ENCODE measurements around the gene MEX3A.

MEX3A gene

GRCh38 chr1:156102633-156103511 lies 20.6 kb upstream of the MEX3A start:
- no peak for DNase-seq (ENCODE audit: low read depth)

- no peak for DNase-seq (ENCODE audit: low read depth)
These were observed 19.6 kb upstream of the MEX3A start for GRCh38 chr1:156101880-156102279.

- DNase-seq (ENCODE audit: low read depth) = no peak
These were observed 18.1 kb upstream of the MEX3A start for GRCh38 chr1:156100205-156100995.

- DNase-seq (ENCODE audit: low read depth) = no peak
These were observed 17.0 kb upstream of the MEX3A start for GRCh38 chr1:156099282-156099681.

- DNase-seq (ENCODE audit: low read depth) = no peak
These were observed 16.5 kb upstream of the MEX3A start for GRCh38 chr1:156098784-156099183.

- DNase-seq (ENCODE audit: low read depth) = no peak
These were observed 15.4 kb upstream of the MEX3A start for GRCh38 chr1:156097499-156098178.

- DNase-seq (ENCODE audit: low read depth) = peak; percentile 94
These were observed 14.6 kb upstream of the MEX3A start for GRCh38 chr1:156096640-156097391.

GRCh38 chr1:156095906-156096508 lies 13.7 kb upstream of the MEX3A start:
- DNase-seq (ENCODE audit: low read depth) = no peak

- DNase-seq (ENCODE audit: low read depth) = no peak
These were observed 9.3 kb upstream of the MEX3A start for GRCh38 chr1:156091610-156092009.

- peak; percentile 68 for DNase-seq (ENCODE audit: low read depth)
These were observed 8.5 kb upstream of the MEX3A start for GRCh38 chr1:156090840-156091188.

GRCh38 chr1:156090138-156090839 lies 8.0 kb upstream of the MEX3A start:
- no peak for DNase-seq (ENCODE audit: low read depth)

GRCh38 chr1:156089704-156090103 lies 7.4 kb upstream of the MEX3A start:
- DNase-seq (ENCODE audit: low read depth) = no peak

GRCh38 chr1:156086256-156086662 lies 4.0 kb upstream of the MEX3A start:
- DNase-seq (ENCODE audit: low read depth) = no peak

GRCh38 chr1:156083800-156084790 lies 1.8 kb upstream of the MEX3A start:
- no peak for DNase-seq (ENCODE audit: low read depth)

- DNase-seq (ENCODE audit: low read depth) = no peak
These were observed 352 bp downstream of the MEX3A start for GRCh38 chr1:156081917-156082308.

- DNase-seq (ENCODE audit: low read depth) = no peak
These were observed 917 bp downstream of the MEX3A start for GRCh38 chr1:156081180-156081916.

- DNase-seq (ENCODE audit: low read depth) = no peak
These were observed 1.4 kb downstream of the MEX3A start for GRCh38 chr1:156080863-156081179.

- DNase-seq (ENCODE audit: low read depth) = no peak
These were observed 1.9 kb downstream of the MEX3A start for GRCh38 chr1:156080241-156080862.

GRCh38 chr1:156079762-156080161 lies 2.5 kb downstream of the MEX3A start:
- DNase-seq (ENCODE audit: low read depth) = no peak

Measured in T-helper 22 cell (primary cell).